ENCODE measurements around the gene FRY. TPM values are rescaled to one million over a fixed set of nuclear protein-coding genes. Genes with fewer than 3 reads are reported as not detected.
"Not testable (repeated sequence)": the region's sequence is repeated elsewhere in the genome, so short reads cannot be mapped to it uniquely, and the experiment has no call there.

Gene FRY
- total RNA-seq (45.9 TPM), polyA plus RNA-seq (61.4 TPM)

- H3K27ac ChIP-seq (ENCODE audit: low read depth): peak within 1 kb of the TSS; percentile 78
- under 1% methylated on average over 59 of the region's 59 CpGs for WGBS
- no peaks in the 10 kb centered on the region for H3K36me3 ChIP-seq (ENCODE audit: insufficient read depth)
- no peak for DNase-seq (ENCODE audit: extremely low spot score)
- no peaks in the 10 kb centered on the region for H3K4me1 ChIP-seq (ENCODE audit: insufficient read depth)
- H3K4me3 ChIP-seq (ENCODE audit: low read depth, low read length): peak within 1 kb of the TSS; percentile 62
These were observed at the start of gene FRY for GRCh38 chr13:32031025-32031814. Gene FRY, plus strand, starts transcription at chr13:32031774. Its CDS starts 22 bp downstream, at chr13:32031796.

GRCh38 chr13:31982124-31982523, 49.5 kb upstream of the FRY start:
- no peak overlapping the region for H3K27ac ChIP-seq (ENCODE audit: low read depth)
- no peak overlapping the region for H3K4me3 ChIP-seq (ENCODE audit: low read depth, low read length)
- H3K4me1 ChIP-seq (ENCODE audit: insufficient read depth): no peaks in the 10 kb centered on the region
- H3K36me3 ChIP-seq (ENCODE audit: insufficient read depth): no peaks in the 10 kb centered on the region
- DNase-seq (ENCODE audit: extremely low spot score): no peak
- 86% methylated on average over 2 of the region's 2 CpGs for WGBS

GRCh38 chr13:31982540-31982939, 49.0 kb upstream of the FRY start:
- H3K4me3 ChIP-seq (ENCODE audit: low read depth, low read length): no peak overlapping the region
- WGBS: 47% methylated on average over 5 of the region's 5 CpGs
- no peaks in the 10 kb centered on the region for H3K36me3 ChIP-seq (ENCODE audit: insufficient read depth)
- no peaks in the 10 kb centered on the region for H3K4me1 ChIP-seq (ENCODE audit: insufficient read depth)
- DNase-seq (ENCODE audit: extremely low spot score): no peak
- H3K27ac ChIP-seq (ENCODE audit: low read depth): no peak overlapping the region

- H3K36me3 ChIP-seq (ENCODE audit: insufficient read depth); H3K4me1 ChIP-seq (ENCODE audit: insufficient read depth); H3K27ac ChIP-seq (ENCODE audit: low read depth); DNase-seq (ENCODE audit: extremely low spot score); H3K4me3 ChIP-seq (ENCODE audit: low read depth, low read length): not testable (repeated sequence)
- 95% methylated on average over 2 of the region's 2 CpGs for WGBS
These were observed 47.9 kb upstream of the FRY start for GRCh38 chr13:31983696-31984095.

GRCh38 chr13:31984388-31984787, 47.2 kb upstream of the FRY start:
- not testable (repeated sequence) for H3K4me3 ChIP-seq (ENCODE audit: low read depth, low read length); H3K36me3 ChIP-seq (ENCODE audit: insufficient read depth); DNase-seq (ENCODE audit: extremely low spot score); H3K4me1 ChIP-seq (ENCODE audit: insufficient read depth); H3K27ac ChIP-seq (ENCODE audit: low read depth)
- 95% methylated on average over 4 of the region's 4 CpGs for WGBS

- H3K27ac ChIP-seq (ENCODE audit: low read depth): no peak overlapping the region
- H3K36me3 ChIP-seq (ENCODE audit: insufficient read depth): no peaks in the 10 kb centered on the region
- 51% methylated on average over 5 of the region's 5 CpGs for WGBS
- no peak overlapping the region for H3K4me3 ChIP-seq (ENCODE audit: low read depth, low read length)
- no peak for DNase-seq (ENCODE audit: extremely low spot score)
- no peaks in the 10 kb centered on the region for H3K4me1 ChIP-seq (ENCODE audit: insufficient read depth)
These were observed 44.7 kb upstream of the FRY start for GRCh38 chr13:31986676-31987470.

- no peak for DNase-seq (ENCODE audit: extremely low spot score)
- Histone ChIP-seq H3K27ac (ENCODE audit: low read depth) (no peak overlapping the region), H3K4me1 (ENCODE audit: insufficient read depth) (no peaks in the 10 kb centered on the region), H3K36me3 (ENCODE audit: insufficient read depth) (no peaks in the 10 kb centered on the region), H3K4me3 (ENCODE audit: low read depth, low read length) (no peak overlapping the region)
- 80% methylated on average over 2 of the region's 2 CpGs for WGBS
These were observed 43.9 kb upstream of the FRY start for GRCh38 chr13:31987535-31988170.

GRCh38 chr13:31994367-31994766, 37.2 kb upstream of the FRY start:
- not testable (repeated sequence) for H3K27ac ChIP-seq (ENCODE audit: low read depth); H3K36me3 ChIP-seq (ENCODE audit: insufficient read depth); DNase-seq (ENCODE audit: extremely low spot score); H3K4me3 ChIP-seq (ENCODE audit: low read depth, low read length); H3K4me1 ChIP-seq (ENCODE audit: insufficient read depth)
- WGBS: 96% methylated on average over 6 of the region's 6 CpGs

GRCh38 chr13:31996601-31997000, 35.0 kb upstream of the FRY start:
- Histone ChIP-seq H3K27ac (ENCODE audit: low read depth) (no peak overlapping the region), H3K36me3 (ENCODE audit: insufficient read depth) (no peaks in the 10 kb centered on the region), H3K4me3 (ENCODE audit: low read depth, low read length) (no peak overlapping the region), H3K4me1 (ENCODE audit: insufficient read depth) (no peaks in the 10 kb centered on the region)
- 56% methylated on average over 2 of the region's 2 CpGs for WGBS
- no peak for DNase-seq (ENCODE audit: extremely low spot score)

- no peaks in the 10 kb centered on the region for H3K4me1 ChIP-seq (ENCODE audit: insufficient read depth)
- 92% methylated on average over 1 of the region's 1 CpG for WGBS
- H3K4me3 ChIP-seq (ENCODE audit: low read depth, low read length): no peak overlapping the region
- no peaks in the 10 kb centered on the region for H3K36me3 ChIP-seq (ENCODE audit: insufficient read depth)
- DNase-seq (ENCODE audit: extremely low spot score): no peak
- H3K27ac ChIP-seq (ENCODE audit: low read depth): no peak overlapping the region
These were observed 33.9 kb upstream of the FRY start for GRCh38 chr13:31997641-31998040.

GRCh38 chr13:31998131-31998530, 33.4 kb upstream of the FRY start:
- 83% methylated on average over 6 of the region's 6 CpGs for WGBS
- Histone ChIP-seq H3K4me3 (ENCODE audit: low read depth, low read length) (no peak overlapping the region), H3K36me3 (ENCODE audit: insufficient read depth) (no peaks in the 10 kb centered on the region), H3K27ac (ENCODE audit: low read depth) (no peak overlapping the region), H3K4me1 (ENCODE audit: insufficient read depth) (no peaks in the 10 kb centered on the region)
- no peak for DNase-seq (ENCODE audit: extremely low spot score)

GRCh38 chr13:32000754-32001153, 30.8 kb upstream of the FRY start:
- H3K27ac ChIP-seq (ENCODE audit: low read depth); H3K4me1 ChIP-seq (ENCODE audit: insufficient read depth); H3K4me3 ChIP-seq (ENCODE audit: low read depth, low read length); H3K36me3 ChIP-seq (ENCODE audit: insufficient read depth); DNase-seq (ENCODE audit: extremely low spot score): not testable (repeated sequence)
- WGBS: 93% methylated on average over 3 of the region's 7 CpGs

- Histone ChIP-seq H3K27ac (ENCODE audit: low read depth) (no peak overlapping the region), H3K4me1 (ENCODE audit: insufficient read depth) (no peaks in the 10 kb centered on the region), H3K4me3 (ENCODE audit: low read depth, low read length) (no peak overlapping the region), H3K36me3 (ENCODE audit: insufficient read depth) (no peaks in the 10 kb centered on the region)
- no peak for DNase-seq (ENCODE audit: extremely low spot score)
- 67% methylated on average over 1 of the region's 1 CpG for WGBS
These were observed 30.3 kb upstream of the FRY start for GRCh38 chr13:32001154-32001768.
